Measurements from ENCODE around the gene COMMD9. TPM values are rescaled to one million over a fixed set of nuclear protein-coding genes. Genes with fewer than 3 reads are reported as not detected.

Gene COMMD9
- total and polyA plus RNA-seq, 2 of the 4 experiments (the other 2 are of a cell fraction) = 50.7 to 58.3 TPM

DNA sequence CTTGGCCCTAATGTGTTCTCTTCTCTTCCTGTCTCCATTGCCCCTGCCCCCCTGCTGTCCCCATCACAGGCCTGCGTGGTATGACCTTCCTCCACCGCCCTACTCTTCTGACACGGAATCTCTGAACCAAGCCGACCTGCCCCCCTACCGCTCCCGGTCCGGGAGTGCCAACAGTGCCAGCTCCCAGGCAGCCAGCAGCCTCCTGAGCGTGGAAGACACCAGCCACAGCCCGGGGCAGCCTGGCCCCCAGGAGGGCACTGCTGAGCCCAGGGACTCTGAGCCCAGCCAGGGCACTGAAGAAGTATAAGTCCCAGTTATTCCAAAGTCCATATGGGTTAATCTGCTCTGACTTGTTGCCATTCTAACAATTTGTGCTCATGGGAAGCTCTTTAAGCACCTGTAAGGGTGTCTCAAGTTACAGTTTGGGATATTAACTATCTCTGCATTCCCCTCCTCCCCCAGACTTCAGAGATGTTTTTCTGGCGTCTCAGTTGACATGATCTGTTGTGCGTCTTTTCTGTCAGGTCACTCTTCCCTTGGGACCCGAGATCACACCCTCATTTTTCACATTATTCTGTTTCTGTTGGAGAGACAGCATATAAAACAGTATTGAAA lies 60.0 kb downstream of the COMMD9 start:
- intact Hi-C loops (cut with micrococcal nuclease) (no loop called here), in situ Hi-C loops (cut with MboI; ENCODE audit: low sequenced_read_pairs) (no loop called here), dilution Hi-C loops (cut with HindIII; ENCODE audit: low sequenced_read_pairs, unreplicated experiment) (no loop called here)
- no peak overlapping the region for H4K8ac ChIP-seq (ENCODE audit: low read depth in 2 of 2, low read length in 2 of 2)
- H3K23ac ChIP-seq (ENCODE audit: low read depth, low read length) = no peak overlapping the region
- ATAC-seq (ENCODE audit: low read depth) (no peak), DNase-seq (no peak)
- no peak overlapping the region for H2BK120ac ChIP-seq (ENCODE audit: low read depth, low read length)
- no peak overlapping the region for H4K5ac ChIP-seq (ENCODE audit: low read depth, low read length)
- H3K9ac ChIP-seq (ENCODE audit: low read depth, low read length) = no peak overlapping the region
- no peak overlapping the region for H3K4ac ChIP-seq (ENCODE audit: low read depth, low read length)
- no peak overlapping the region for H2AFZ ChIP-seq (replicated peaks; ENCODE audit: low read length, poor library complexity)
- peaks cover 2% of the 10 kb centered on the region for H3K4me1 ChIP-seq (ENCODE audit: control insufficient read depth, insufficient read depth, low read length)
- H3K9me1 ChIP-seq (ENCODE audit: insufficient read depth, low read length) = no peaks in the 10 kb centered on the region; the same call in 1 of the 2 replicates
- POLR2A ChIA-PET (ENCODE audit: unreplicated experiment) = no interaction called here
- no peak overlapping the region for H2AK9ac ChIP-seq (replicated peaks; ENCODE audit: low read depth, low read length, poor library complexity)
- H2AK5ac ChIP-seq (ENCODE audit: low read depth, low read length) = no peak overlapping the region
- H3K79me1 ChIP-seq (ENCODE audit: low read depth in 1 of 2, low read length in 2 of 2) = no peaks in the 10 kb centered on the region
- no peak overlapping the region for H3K4me3 ChIP-seq (ENCODE audit: insufficient read depth, low read depth, low read length)
- no peak overlapping the region for H2BK5ac ChIP-seq (ENCODE audit: low read depth, low read length, poor library complexity, severe bottlenecking)
- H3K9me3 ChIP-seq (ENCODE audit: control insufficient read depth, insufficient read depth, low read length) = no peaks in the 10 kb centered on the region
- H3K27me3 ChIP-seq (ENCODE audit: control insufficient read depth, insufficient read depth, low read length) = no peaks in the 10 kb centered on the region
- H2BK20ac ChIP-seq (ENCODE audit: low read depth, low read length) = no peak overlapping the region
- no peak overlapping the region for H3K4me2 ChIP-seq (ENCODE audit: low read depth, low read length)
- BruUV-seq (replicated peaks) = TSS peak; percentile 57
- no peak overlapping the region for H4K91ac ChIP-seq (ENCODE audit: insufficient read depth, low read depth, low read length)
- CTCF ChIA-PET = no interaction called here
- no peak overlapping the region for H3K27ac ChIP-seq (ENCODE audit: insufficient read depth, low read length)
- WGBS, 2 experiments (ENCODE audit: extremely low coverage in 2 of 2, insufficient read length in 1 of 2) = 100% methylated on average over 1 of the region's 12 CpGs; no CpG with 5 or more reads in 1 of the 2 experiments
- no peaks in the 10 kb centered on the region for H4K20me1 ChIP-seq (ENCODE audit: insufficient read depth, low read length)
- no peak overlapping the region for H3K14ac ChIP-seq (replicated peaks; ENCODE audit: low read depth, low read length)
- no peak overlapping the region for H2BK15ac ChIP-seq (ENCODE audit: low read depth, low read length)
- H3K18ac ChIP-seq (ENCODE audit: low read depth, low read length) = no peak overlapping the region
- no peaks in the 10 kb centered on the region for H3K36me3 ChIP-seq (ENCODE audit: control insufficient read depth, insufficient read depth, low read length)
- TF ChIP-seq, protein P1, sequence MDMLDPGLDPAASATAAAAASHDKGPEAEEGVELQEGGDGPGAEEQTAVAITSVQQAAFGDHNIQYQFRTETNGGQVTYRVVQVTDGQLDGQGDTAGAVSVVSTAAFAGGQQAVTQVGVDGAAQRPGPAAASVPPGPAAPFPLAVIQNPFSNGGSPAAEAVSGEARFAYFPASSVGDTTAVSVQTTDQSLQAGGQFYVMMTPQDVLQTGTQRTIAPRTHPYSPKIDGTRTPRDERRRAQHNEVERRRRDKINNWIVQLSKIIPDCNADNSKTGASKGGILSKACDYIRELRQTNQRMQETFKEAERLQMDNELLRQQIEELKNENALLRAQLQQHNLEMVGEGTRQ (IDR thresholded peaks at IDR 0.05; ENCODE audit: low read depth, low read length) = no peak
- TF ChIP-seq FOS (IDR thresholded peaks at IDR 0.05; ENCODE audit: low read depth, low read length) (no peak), NFE2L2 (IDR thresholded peaks at IDR 0.05; ENCODE audit: low read depth, low read length) (no peak), CEBPB (IDR thresholded peaks at IDR 0.05; ENCODE audit: low read depth, low read length) (no peak), RCOR1 (IDR thresholded peaks at IDR 0.05; ENCODE audit: insufficient replicate concordance, low read length) (no peak), RFX5 (IDR thresholded peaks at IDR 0.05; ENCODE audit: low read depth, low read length) (no peak), MAZ (IDR thresholded peaks at IDR 0.05; ENCODE audit: borderline replicate concordance, low read depth, low read length) (no peak), SMC3 (IDR thresholded peaks at IDR 0.05; ENCODE audit: low read depth, low read length) (no peak), RAD21 (IDR thresholded peaks at IDR 0.05; ENCODE audit: low read length) (no peak), POLR2A (IDR thresholded peaks at IDR 0.05; ENCODE audit: low read depth, low read length) (no peak), MAFK (IDR thresholded peaks at IDR 0.05; ENCODE audit: low read depth, low read length) (no peak), CHD1 (IDR thresholded peaks at IDR 0.05; ENCODE audit: low read depth, low read length) (no peak)
- TF ChIP-seq, protein P2, sequence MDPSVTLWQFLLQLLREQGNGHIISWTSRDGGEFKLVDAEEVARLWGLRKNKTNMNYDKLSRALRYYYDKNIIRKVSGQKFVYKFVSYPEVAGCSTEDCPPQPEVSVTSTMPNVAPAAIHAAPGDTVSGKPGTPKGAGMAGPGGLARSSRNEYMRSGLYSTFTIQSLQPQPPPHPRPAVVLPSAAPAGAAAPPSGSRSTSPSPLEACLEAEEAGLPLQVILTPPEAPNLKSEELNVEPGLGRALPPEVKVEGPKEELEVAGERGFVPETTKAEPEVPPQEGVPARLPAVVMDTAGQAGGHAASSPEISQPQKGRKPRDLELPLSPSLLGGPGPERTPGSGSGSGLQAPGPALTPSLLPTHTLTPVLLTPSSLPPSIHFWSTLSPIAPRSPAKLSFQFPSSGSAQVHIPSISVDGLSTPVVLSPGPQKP (IDR thresholded peaks at IDR 0.05; ENCODE audit: borderline replicate concordance, low read depth, low read length) = no peak
- TF ChIP-seq, protein P3, sequence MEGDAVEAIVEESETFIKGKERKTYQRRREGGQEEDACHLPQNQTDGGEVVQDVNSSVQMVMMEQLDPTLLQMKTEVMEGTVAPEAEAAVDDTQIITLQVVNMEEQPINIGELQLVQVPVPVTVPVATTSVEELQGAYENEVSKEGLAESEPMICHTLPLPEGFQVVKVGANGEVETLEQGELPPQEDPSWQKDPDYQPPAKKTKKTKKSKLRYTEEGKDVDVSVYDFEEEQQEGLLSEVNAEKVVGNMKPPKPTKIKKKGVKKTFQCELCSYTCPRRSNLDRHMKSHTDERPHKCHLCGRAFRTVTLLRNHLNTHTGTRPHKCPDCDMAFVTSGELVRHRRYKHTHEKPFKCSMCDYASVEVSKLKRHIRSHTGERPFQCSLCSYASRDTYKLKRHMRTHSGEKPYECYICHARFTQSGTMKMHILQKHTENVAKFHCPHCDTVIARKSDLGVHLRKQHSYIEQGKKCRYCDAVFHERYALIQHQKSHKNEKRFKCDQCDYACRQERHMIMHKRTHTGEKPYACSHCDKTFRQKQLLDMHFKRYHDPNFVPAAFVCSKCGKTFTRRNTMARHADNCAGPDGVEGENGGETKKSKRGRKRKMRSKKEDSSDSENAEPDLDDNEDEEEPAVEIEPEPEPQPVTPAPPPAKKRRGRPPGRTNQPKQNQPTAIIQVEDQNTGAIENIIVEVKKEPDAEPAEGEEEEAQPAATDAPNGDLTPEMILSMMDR (conservative IDR thresholded peaks at IDR 0.05; ENCODE audit: low read depth, low read length) = no peak
- no peak overlapping the region for H3K56ac ChIP-seq (ENCODE audit: extremely low read depth, insufficient read depth, low read length)
